ENCODE data around the gene WNT7B.

The WNT7B gene

GRCh38 chr22:45997077-45997776, 20.3 kb upstream of the WNT7B start:
- DNase-seq, result peak in 48 of 56 donors; percentile 37 to 87 (median 74)

GRCh38 chr22:45996241-45997076, 19.5 kb upstream of the WNT7B start:
- peak in 1 of 56 donors; percentile 14 for DNase-seq

GRCh38 chr22:45995405-45996101, 18.6 kb upstream of the WNT7B start:
- DNase-seq, result peak in 2 of 56 donors; percentile 16 to 34

DNA sequence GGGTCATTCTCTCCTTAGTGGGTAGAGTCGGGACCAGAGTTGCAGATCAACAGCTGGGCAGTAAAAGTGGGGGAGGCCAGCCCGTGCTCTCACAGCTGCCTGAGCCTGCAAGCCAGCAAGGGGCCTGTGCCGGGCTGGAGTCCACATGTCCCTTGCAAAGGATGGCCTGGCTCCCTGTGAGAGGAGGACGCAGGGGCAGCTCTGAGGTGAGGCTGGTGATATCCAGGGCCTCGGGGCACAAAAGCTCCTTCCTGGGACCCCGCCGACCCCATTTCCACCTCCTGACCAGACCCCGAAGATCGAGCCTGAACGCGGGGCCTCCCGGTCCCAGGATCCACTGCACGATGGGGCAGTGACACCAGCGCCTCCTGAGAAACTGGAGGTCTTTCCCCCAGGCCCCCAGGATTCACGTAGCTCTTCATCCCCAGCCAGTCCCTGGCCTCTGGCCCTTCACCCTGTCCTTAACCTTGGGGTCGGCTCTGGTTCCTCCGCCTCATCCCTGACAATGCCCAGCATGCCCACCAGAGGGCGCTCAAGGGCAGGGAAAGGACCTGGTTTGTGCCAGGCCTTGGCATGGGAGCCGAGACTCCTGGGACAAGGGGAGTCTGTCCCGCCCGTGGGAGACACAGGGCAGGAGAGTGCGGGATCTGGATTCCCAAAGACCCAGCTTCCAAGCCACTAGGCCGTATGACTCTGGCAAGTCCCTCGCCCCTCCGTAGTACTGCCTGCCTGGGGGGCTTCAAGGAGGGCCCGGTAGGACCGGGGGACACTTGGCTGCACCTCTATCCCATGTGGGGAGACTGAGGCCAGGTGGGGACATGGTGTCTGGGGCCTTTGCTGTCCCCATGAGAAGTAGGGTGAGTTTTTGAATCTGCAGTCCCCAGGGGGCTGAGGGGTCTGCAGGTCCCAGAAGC, 17.8 kb upstream of the WNT7B start:
- DNase-seq, result peak in 50 of 56 donors; percentile 21 to 92 (median 70)

DNA sequence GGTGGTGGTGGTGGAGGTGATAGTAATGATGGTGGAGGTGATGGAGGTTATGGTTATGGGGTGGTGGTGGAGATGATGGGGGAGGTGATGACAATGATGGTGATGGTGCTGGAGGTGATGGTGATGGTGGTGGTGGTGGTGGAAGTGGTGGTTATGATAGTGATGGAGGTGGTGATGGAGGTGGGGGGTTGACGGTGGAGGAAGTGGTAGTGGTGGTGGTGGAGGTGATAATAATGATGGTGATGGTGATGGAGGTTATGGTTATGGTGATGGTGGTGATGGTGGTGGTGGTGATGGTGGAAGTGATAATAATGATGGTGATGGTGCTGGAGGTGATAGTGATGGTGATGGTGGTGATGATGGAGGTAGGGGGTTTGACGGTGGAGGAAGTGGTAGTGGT, 16.9 kb upstream of the WNT7B start:
- no peak for DNase-seq

GRCh38 chr22:45993143-45993692, 16.3 kb upstream of the WNT7B start:
- DNase-seq, result no peak

GRCh38 chr22:45992737-45993136, 15.8 kb upstream of the WNT7B start:
- DNase-seq, result no peak

DNA sequence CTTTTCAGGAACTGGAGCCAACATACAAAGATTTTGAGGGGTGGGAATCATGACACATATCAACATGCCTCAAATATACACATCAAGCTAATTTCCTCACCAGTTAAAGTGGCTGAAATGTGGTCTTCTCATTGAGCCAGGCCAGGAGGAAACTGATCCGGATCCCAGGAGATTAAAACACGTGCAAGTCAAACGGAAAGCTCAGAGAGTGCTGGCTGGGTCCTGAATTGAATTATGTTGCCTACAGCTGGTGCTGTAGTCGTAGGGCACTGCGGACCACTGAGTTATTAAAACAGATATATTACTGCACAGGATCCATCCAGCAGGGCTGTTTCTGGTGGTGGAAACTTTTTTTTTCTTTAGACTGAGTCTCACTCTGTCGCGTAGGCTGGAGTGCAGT, 14.1 kb upstream of the WNT7B start:
- DNase-seq, result no peak

DNA sequence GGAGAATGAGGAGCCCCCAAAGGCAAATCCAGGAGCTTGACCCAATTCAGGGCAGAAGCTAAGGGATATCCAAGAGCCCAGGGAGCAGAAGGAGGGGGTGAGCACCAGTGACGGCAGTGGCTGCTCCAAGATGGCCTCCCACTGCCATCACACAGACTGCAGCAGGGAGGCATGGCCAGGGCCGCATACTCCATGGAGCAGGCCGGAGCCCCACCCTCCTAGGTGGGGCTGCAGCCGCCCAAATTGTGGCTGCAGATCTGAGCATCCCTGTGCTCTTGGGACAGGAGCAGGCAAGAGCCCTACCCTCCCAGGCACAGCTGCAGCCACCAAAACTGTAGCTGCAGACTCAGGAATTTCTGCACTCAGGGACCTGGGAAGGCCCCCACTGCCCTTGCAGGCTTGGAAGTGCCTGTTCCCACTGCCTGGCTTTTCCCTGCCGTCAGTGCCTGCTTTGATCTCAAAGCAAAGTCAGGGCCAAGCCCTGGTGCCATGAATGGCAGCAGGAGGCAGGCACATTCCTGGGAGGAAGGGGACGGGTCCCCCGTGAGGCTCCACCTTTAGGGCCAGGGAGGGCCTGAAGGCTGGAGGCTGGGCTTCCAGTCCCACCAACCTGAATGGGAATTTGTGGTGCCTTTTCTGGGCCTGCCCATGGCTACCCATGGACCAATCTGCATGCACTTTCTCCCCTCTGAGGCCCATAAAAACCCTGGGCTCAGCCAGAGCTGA, 10.3 kb upstream of the WNT7B start:
- DNase-seq, result no peak

DNA sequence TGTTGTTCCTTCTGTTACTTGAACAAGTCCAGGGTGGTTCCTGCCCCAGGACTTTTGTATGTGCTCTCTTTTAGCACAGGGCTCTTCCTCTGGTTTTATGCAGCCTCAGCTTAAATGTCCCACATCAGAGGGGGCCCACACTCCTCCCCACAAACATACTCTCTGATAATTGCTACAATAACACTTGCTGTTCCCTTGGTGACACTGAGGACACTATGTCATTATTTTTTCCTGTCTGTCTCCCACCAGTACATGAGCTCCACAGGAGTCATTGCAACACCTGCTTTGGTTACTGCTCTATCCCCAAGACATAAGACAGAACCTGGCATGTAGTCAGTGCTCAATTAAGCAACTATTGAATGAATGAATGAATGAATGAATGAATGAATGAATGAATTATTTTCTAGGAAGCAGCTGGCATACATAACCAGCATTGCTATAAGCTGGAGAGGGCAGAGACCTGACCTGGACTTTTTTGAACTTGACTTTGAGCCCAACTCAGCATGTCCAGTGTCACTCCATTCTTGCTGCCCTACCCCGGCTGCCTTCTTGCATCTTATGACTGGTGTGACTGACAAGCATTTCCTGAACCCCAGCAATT, 7.5 kb upstream of the WNT7B start:
- DNase-seq, result no peak

GRCh38 chr22:45983797-45984196, 6.8 kb upstream of the WNT7B start:
- DNase-seq, result no peak

DNA sequence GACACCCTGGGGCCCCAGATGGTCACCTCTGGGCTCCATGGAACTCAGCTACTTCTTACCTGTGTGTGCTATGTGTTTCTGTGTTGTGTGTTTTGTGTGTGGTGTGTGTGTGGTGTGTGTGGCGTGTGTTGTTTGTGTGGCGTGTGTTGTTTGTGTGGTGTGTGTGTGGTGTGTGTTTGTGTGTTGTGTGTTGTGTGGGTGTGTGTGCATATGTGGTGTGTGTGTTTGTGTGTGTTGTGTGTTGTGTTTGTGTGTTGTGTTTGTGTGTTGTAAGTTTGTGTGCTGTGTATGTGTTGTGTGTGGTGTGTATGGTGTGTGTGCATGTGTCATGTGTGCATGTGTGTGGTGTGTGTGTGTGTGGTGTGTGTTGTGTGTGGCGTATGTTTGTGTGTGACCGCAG, 3.8 kb upstream of the WNT7B start:
- DNase-seq, result no peak

- DNase-seq, result no peak
Measured at GRCh38 chr22:45980268-45980570, 3.3 kb upstream of the WNT7B start.

- DNase-seq, result no peak
Measured at GRCh38 chr22:45978275-45978713, 1.3 kb upstream of the WNT7B start.

DNA sequence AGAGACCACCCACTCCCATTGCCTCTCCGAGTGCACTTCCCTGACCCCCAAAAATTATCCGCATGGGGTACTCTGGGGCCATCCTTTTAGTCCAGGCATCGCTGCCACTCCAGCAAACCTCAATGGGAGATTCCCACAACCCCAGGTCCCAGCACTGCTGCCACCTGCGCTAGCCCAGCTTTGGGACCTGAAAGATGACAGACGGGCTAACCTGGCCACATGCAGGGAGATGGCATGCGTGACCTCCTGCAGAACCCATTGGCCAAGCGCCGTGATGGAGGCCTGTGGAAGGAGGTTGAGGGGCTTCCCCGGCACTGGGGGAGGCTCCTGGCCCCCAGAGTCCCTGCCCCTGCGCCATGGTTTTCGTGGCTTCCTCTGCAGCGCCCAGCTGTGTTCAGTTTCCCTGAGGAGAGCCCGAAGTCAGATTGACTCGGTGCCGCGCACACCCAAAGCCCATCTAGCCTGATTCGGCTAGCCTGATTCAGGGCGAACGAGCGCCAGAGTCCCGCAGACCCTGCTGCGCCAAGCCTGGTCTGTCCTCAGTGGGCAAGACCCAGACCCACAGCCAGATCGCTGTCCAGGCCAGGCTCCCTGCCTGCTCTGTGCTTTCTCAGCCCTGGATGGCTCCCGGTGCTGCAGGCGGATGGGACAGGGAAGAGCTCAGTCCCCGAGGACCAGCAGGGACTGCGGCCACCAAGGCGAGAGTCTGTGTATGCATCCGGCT, 751 bp upstream of the WNT7B start:
- no peak for DNase-seq

- DNase-seq, result no peak
Measured at GRCh38 chr22:45976254-45977002, 534 bp downstream of the WNT7B start.

DNA sequence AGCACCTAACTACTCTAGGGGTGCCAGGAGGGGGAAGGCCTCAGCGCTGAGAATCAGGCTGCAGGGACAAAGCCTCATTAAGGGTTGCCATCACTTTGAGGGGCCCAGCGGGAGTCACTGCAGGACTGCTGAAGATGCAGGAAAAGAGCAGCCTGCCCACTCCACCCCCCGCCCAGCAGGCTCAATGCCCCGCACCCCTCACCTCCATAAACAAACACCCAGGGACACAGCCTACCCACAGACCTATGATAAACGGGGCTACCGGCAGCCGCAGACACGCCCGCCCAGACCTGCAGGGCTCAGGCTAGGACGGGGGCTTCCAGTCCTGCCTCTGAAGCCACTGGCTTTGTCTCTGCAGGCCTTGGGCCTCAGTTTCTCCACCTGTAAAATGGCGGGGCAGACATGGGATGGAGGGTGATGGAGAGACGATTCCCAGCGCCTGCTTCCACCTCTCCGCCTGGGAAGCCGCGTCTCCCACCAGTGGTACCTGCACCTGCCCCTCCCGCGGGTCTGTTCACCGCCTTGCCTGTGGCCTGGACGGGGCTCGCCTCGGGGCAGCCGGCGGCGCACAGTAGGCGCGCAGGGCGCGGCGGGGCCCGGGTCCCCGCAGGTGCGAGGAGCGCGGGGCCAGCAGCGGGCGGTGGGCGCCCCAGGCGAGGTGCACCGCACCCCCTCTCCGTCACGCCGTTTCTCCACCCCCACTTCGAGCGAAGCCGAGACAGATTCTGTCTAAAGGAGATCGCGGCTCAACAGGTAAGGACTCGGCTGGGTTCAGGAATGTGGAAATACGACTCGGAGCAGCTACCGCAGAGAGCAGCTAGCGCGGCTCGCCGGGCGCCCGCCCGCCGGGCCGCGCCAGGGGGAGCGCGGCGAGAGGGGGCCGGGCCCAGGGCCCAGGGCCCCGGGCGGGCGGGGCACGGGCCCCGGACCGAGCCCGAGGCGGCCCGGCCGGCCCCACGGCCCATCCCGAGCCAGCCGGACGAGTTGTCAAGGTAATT, 1.5 kb downstream of the WNT7B start:
- no peak for DNase-seq

Measured in nucleus accumbens (tissue), 56 donors.